ENCODE results near the gene CDKL1.
"Not testable (repeated sequence)": the region's sequence is repeated elsewhere in the genome, so short reads cannot be mapped to it uniquely, and the experiment has no call there.

DNA sequence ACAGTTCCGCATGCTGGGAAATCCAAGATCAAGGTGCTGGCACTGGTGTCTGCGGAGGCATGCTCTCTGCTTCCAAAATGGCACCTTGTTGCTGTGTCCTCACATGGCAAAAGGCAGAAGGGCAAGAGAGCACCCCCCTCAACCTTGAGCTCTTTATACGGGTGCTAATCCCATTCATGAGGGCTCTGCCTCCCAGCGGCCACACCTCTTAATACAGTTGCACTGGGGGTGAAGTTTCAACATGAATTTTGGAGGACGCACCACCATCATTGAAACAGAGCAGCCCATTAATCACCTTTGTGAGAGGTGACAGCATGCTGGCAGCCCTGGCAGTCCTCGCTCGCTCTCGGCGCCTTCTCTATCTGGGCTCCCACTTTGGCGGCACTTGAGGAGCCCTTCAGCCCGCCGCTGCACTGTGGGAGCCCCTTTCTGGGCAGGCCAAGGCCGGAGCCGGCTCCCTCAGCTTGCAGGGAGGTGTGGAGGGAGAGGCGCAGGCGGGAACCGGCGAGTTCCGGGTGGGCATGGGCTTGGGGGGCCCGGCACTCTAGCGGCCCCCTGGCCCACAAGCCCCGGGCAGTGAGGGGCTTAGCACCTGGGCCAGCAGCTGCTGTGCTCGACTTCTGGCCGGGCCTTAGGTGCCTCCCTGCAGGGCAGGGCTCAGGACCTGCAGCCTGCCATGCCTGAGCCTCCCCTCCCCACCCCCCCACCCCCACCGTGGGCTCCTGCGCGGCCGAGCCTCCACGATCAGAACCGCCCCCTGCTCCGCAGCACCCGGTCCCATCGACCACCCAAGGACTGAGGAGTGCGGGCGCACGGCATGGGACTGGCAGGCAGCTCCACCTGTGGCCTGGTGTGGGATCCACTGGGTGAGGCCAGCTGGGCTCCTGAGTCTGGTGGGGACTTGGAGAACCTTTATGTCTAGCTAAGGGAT is 34.9 kb downstream of the CDKL1 start:
- TF ChIP-seq POLR2AphosphoS5 (IDR thresholded peaks at IDR 0.05; ENCODE audit: low read depth, low read length); MXI1 (IDR thresholded peaks at IDR 0.05; ENCODE audit: low read depth, low read length); USF2 (IDR thresholded peaks at IDR 0.05; ENCODE audit: borderline replicate concordance, low read depth, low read length); RFX5 (IDR thresholded peaks at IDR 0.05; ENCODE audit: low read length); EZH2phosphoT487 (IDR thresholded peaks at IDR 0.05; ENCODE audit: borderline replicate concordance, low read depth); JUND (IDR thresholded peaks at IDR 0.05); EP300 (IDR thresholded peaks at IDR 0.05; ENCODE audit: borderline replicate concordance in 1 of 2, low read depth in 1 of 2, low read length in 1 of 2); ELF1 (IDR thresholded peaks at IDR 0.05); TAF1 (IDR thresholded peaks at IDR 0.05; ENCODE audit: borderline replicate concordance, low read depth, low read length): not testable (repeated sequence)
- TF ChIP-seq, protein P1, sequence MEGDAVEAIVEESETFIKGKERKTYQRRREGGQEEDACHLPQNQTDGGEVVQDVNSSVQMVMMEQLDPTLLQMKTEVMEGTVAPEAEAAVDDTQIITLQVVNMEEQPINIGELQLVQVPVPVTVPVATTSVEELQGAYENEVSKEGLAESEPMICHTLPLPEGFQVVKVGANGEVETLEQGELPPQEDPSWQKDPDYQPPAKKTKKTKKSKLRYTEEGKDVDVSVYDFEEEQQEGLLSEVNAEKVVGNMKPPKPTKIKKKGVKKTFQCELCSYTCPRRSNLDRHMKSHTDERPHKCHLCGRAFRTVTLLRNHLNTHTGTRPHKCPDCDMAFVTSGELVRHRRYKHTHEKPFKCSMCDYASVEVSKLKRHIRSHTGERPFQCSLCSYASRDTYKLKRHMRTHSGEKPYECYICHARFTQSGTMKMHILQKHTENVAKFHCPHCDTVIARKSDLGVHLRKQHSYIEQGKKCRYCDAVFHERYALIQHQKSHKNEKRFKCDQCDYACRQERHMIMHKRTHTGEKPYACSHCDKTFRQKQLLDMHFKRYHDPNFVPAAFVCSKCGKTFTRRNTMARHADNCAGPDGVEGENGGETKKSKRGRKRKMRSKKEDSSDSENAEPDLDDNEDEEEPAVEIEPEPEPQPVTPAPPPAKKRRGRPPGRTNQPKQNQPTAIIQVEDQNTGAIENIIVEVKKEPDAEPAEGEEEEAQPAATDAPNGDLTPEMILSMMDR (IDR thresholded peaks at IDR 0.05), result not testable (repeated sequence)
- TF ChIP-seq, protein P2, sequence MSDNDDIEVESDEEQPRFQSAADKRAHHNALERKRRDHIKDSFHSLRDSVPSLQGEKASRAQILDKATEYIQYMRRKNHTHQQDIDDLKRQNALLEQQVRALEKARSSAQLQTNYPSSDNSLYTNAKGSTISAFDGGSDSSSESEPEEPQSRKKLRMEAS (IDR thresholded peaks at IDR 0.05; ENCODE audit: low read depth), result not testable (repeated sequence)
